Stimulated activated CD8-positive, alpha-beta memory T cell treated with anti-CD3 and anti-CD28 coated beads, Interleukin-12 subunit alpha, Interleukin-12 subunit beta, amount 100 ng/mL, for 1 hour (primary cell): ENCODE measurements around the gene CD81.
A peak's percentile ranks its signal among the peaks of the same experiment; 100 is the strongest.

Source experiments
- DNase-seq: peaks from one replicate; pipeline ENCODE4 v3.0.0-alpha.2; 2020; ENCODE audit warnings: low read depth

Gene CD81

GRCh38 chr11:2404735-2405196 is 27.7 kb downstream of the CD81 start:
- DNase-seq, result no peak

GRCh38 chr11:2406451-2406850 is 29.3 kb downstream of the CD81 start:
- no peak for DNase-seq

DNA sequence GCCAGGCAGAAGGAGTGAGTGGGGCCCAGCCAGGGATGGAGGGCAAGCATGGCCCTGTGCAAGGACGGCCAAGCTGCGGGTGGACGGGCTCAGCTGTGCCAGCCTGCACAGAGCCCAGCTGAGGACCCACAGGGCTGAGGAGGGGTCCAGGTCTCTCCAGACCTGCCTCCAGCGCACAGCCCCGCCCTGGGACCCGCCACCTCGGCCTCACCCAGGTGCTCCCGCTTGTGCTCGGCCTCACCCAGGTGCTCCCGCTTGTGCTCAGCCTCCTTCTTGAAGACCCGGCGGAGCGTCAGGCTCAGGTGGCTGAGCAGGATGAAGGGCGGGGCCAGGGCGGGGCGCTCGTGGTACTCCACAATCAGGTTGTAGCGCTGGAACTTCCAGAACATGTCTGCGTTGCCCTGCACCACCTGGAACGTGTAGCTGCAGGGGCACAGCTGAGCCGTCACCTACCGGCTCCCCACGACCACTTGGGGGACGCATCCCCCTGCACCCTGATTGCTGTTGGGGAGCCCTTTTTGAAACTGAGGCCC is 29.8 kb downstream of the CD81 start:
- no peak for DNase-seq

DNA sequence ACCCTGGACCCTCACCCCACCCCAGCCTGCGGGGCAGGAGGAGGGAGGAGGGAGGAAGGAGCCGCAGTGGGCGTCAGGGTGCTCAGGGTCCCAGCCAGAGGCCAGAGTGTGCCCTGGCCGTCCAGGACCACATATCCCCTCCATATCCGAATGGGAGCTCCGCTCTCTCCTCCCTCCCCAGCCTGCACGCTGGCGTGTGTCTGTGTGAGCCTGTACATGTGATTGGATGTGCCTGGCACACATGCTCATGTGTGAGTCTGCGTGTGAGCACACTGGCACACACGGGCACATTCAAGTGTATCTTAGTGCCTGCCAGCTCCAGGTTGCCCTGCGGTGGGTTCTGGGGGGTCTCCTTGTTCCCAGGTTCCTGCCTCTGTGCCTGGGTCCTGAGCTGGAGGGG is 31.6 kb downstream of the CD81 start:
- DNase-seq, result no peak

- no peak for DNase-seq
Observed at GRCh38 chr11:2409126-2409525, 32.0 kb downstream of the CD81 start.

- no peak for DNase-seq
Observed at GRCh38 chr11:2409611-2410468, 32.7 kb downstream of the CD81 start.

GRCh38 chr11:2410616-2411015 is 33.5 kb downstream of the CD81 start:
- DNase-seq, result no peak

DNA sequence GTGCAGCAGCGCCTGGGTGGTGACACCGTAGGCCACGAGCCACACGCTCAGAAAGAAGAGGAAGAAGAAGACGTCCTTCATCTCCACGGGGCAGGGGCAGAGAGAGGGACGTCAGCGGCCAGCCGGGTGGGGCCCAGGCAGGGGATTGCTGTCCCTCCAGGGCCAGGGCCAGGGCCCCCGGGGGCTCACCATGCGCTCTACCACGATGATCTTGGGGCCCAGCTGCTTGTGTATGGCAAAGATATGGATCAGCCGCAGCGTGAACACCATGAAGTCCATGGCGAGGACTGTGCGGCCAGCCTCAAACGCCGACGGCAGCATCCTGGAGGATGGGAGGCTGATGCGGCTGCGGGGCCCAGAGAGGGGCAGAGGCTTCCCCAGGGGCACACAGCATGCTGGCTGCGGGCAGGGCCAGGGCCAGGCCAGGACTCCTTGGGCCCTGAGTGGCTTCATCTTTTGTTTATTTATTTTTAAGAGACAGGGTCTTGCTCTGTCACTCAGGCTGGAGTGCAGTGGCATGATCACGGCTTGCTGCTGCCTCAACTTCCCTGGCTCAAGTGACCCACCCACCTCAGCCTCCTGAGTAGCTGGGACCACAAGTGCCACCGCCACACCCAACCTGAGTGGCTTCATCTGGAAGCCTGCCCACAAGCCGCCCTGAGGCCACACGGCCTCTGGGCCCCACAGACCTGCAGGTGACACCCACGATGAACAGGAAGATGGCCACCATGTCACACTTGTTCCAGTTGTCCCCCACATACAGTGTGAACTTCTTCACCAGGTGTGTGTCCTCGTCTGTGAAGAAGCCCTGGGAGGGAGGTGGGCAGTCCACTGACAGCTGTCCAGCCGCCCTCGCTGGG is 34.6 kb downstream of the CD81 start:
- DNase-seq, result no peak

GRCh38 chr11:2412323-2412722 is 35.2 kb downstream of the CD81 start:
- no peak for DNase-seq

DNA sequence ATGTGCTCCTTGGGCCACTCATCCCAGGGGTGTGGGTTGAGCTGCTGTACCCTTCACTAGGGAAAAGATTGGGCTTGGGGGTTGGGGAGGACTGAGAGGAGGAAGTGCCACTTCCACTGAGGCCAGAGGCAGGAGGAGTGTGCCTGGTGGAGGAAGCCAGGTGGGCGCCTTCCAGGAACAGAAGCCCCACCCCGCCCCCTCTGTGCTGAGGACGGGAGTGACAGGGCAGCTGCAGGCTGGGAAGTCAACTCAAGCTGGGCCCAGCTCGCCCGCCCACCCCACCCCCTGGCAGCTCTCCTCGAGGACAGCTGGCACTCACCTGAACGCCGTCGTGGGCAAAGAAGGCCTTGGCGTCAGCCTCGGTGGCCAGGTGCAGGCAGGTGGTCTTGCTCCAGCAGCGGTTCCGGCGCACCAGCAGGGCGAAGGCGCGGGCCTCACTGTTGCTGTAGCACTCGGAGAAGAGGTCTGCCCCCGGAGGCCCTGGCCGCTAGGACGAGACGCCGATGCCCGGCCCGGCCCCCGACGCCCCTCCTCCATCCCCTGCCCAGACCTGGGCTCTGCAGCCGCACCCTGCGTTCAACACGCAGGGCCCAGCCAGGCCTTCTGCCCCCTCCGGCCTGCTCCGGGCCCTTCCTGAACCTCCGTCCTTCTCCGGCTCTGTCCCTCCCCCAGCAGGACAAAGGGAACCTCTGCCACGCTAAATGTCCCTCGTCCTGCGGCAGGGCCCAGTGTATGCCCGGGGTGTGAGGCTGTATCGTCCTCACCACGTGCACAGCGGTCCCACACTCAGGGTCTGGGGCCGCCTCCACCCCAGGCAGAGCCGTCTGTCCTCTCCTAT is 36.9 kb downstream of the CD81 start:
- DNase-seq, result no peak

GRCh38 chr11:2414616-2415015 is 37.5 kb downstream of the CD81 start:
- no peak for DNase-seq

DNA sequence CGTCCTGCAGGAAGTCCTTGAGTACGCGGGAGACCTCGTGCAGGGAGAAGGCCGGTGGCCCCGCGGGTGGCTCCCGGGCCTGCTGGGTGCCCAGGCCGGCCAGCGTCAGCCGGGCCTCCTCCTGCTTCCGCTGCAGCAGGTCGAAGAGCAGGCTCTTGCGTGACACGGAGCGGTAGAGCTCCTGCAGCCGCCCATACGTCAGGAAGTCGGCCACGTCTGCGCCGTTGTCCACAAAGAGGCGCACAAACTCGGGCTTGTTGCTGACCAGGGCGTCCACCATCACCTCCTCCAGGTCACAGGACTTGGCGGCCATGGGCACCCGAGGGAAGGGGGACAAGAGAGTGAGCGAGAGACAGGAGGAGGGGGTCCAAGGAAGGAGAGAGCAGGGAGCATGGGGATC is 38.1 kb downstream of the CD81 start:
- no peak for DNase-seq

DNA sequence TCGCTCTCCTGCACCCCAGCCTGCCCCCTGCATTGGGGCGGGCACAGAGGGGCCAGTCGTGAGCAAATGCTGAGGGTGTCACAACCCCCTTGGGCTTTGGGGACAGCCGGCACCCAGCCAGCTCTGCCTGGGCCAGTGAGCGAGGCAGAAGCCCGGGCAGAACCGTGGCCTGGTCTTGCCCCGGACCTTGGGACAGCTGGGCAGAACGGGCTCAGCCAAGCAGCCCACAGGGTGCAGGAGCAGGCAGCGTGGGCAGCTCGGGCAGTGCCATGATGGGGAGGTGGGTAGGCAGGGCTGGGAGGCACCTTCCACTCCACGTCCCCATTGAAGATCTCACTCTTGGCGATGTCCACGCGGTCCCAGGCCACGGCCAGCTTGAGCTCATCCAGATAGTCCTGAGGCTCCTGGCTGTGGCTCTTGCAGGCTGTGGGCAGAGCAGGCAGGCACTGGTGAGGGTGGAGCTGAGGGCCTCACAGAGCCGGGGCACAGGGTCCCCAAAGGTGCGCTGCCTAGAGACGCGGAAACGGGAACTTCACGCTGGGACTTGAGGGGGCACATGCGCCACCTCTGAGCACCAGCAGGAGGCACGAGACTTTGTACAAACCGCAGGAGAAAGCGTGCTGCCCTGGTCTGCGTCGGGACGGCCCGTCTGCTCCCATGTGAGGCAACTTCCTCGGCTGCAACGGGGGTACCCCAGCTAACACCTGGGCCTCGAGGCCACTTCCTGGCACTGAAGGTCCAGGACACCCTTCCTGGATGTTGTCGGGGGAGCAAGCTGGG is 38.7 kb downstream of the CD81 start:
- no peak for DNase-seq

DNA sequence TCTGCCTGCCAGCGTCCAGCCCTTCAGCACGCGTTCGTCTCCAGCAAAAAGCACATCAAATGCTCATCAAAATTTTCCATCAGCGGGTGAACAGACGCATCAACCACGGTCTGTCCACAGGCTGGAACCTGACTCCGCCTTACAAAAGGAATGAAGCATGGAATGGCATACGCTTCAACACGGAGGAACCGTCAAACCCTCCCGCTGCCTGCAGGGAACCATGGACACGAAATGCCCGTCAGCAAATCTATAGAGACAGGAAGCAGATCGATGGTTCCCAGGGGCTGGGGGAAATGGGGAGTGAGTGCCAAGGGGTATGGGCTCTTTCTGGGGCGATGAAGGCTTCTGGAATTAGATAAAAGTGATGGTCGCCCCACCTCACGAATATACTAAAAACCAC is 39.7 kb downstream of the CD81 start:
- DNase-seq, result no peak

DNA sequence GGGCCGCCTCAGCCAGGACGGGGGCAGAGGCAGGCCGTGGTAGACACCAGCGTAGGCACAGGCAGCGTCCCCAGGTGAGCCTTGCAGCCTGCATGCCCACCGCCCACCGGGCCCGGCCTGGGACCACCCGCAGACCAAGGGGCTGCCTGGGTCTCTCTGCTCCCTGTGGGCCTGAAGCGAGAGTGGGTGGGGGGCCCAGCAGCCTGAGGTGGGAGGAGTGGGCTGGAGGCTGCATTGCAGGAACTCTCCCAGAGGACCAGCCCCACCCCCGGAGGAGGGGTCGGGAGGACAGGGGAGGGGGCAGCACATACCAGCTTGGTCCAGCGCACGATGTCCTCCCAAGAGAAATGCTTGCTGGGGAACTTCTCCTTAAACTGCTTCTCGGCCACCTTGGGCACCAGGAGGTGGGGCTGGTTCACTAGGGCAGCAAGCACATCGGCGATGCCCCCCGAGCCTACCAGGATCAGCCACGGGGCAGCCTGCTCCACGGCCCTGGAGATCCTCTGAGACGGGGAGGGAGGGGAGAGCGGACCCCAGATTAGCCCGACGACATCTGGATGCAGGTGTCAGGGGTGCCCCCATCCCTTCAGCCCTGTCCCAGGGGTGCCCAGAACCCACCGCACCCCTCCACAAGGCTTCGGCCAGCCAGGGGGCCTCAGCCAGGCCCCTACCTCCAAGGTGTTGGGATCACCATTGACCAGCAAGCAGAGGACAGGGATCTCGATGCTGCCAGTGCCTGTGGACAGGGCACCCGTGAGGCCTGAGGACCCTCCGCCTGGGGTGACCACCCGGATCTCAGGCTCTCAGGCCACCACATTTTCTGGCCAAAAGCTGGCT is 41.0 kb downstream of the CD81 start:
- DNase-seq, result no peak

DNA sequence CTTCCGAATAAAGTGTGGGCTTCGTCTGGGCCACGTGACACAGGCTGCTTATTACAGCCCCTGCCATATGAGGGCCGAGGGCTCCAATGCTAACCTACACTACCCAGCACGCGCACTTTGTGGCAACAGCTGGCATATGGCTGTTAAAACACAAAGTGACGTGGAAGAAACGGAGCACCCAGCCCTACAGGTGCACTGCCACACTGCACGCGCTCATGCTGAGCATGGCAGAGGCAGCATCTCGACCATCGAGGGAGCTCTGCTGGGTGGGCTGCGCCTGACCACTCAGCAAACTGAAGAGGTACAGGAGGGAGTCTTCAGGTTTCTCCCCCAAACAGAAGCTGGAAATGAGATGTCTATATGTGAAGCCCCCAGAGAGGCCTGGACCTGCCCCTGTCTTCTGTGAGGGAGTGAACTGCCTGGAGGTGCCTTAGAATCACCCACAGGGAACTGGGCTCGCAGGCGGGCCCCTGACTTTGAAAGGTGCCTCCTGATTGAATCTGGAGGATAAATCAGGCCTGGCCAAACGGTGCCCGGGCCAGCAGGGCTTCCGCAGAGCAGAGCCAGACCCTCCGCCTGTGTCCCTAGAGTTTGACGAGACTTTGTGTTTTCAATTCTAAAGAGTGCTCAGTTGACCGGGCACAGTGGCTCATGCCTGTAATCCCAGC is 41.7 kb downstream of the CD81 start:
- DNase-seq, result no peak

- peak; percentile 36 for DNase-seq
Observed at GRCh38 chr11:2419638-2420501, 42.8 kb downstream of the CD81 start.

DNA sequence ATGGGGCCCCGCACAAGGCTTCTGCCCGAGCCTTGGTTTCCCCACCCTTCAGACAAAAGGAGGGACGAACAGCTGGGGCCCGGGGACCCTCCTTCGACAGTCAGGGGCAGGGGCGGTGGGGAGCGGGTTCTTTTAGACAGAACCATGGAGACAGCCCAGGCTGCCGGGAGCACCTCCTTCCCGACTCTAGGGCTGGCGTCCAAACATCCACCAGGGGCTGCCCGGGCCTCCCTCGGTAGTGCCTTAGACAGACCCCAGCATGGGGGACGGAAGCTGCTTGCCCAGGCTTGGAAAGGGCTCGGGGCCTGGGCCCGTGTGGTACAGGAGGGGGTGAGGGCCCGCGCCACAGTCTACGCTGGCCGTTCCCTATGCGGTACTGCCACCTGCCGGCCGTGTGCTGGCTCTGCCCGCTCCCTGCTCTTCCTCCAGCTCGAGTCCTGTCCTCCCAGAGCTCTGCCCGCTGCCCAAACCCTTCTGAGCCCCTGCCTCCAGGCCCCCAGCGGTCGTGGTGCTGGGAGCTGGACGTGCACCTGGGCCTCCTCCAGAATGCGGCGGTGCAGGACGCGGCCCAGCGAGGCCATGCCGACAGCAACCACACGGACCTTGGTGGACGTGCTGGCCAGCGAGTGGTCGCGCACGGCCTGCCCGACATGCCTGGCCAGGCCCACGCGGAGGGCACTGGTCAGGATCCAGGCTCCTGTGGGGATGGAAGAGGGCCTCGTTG is 43.6 kb downstream of the CD81 start:
- DNase-seq, result peak; percentile 62
